Caco-2 (cell line): Measurements from ENCODE around the gene ELOVL7. TPM values are rescaled to one million over a fixed set of nuclear protein-coding genes. Genes with fewer than 3 reads are reported as not detected.

ENCODE experiments used
- BruUV-seq: library from RNA; stranded (reverse); fragments of 400-500 nt; replicated peaks from 2 replicates; lab custom pipeline; 2021; lab: Mats Ljungman, UMichigan
- CTCF ChIA-PET: fragments of 300-600 bp; sonication (Branson Sonifier 250); formaldehyde crosslinking; loops from one replicate; lab custom pipeline; 2022; ENCODE audit warnings: antibody characterized with exemption; lab: Charles Lee
- POLR2A ChIA-PET: fragments of 300-600 bp; sonication (Branson Sonifier 250); formaldehyde crosslinking; loops from one replicate; lab custom pipeline; 2022; ENCODE audit warnings: antibody characterized with exemption; lab: Charles Lee
- DNase-seq, 2 experiments: peaks; one replicate each; pipeline versions ENCODE4 v3.0.0 to v3.0.0-alpha.2; 2020 to 2022
- H3K27me3 ChIP-seq: replicated peaks from 2 replicates; pipeline ENCODE4 v1.6.0; 2011; ENCODE audit warnings: low read length; ENCODE audit not compliant: control insufficient read depth, insufficient read depth
- H3K36me3 ChIP-seq: 2 replicates; pipeline ENCODE4 v1.5.1; 2011; ENCODE audit warnings: low read length; ENCODE audit not compliant: control insufficient read depth, insufficient read depth
- H3K4me1 ChIP-seq: fragments of 250-450 bp; sonication (Bioruptor Pico); 2 replicates; pipeline ENCODE4 v1.5.1; 2020; ENCODE audit warnings: mild to moderate bottlenecking
- H3K4me3 ChIP-seq: 2 replicates; pipeline ENCODE4 v1.5.1; 2011; ENCODE audit warnings: low read depth, mild to moderate bottlenecking, control low read depth, low read length
- H3K9me3 ChIP-seq: fragments of 250-450 bp; sonication (Bioruptor Pico); 2 replicates; pipeline ENCODE4 v1.5.1; 2020; ENCODE audit warnings: mild to moderate bottlenecking, moderate library complexity
- H3K27ac Mint-ChIP-seq: one replicate; pipeline ENCODE4 v1.8.0; 2022; ENCODE audit warnings: mixed read lengths; ENCODE audit not compliant: unreplicated experiment
- H3K27me3 Mint-ChIP-seq: one replicate; pipeline ENCODE4 v1.8.0; 2022; ENCODE audit warnings: mixed read lengths; ENCODE audit not compliant: insufficient read depth, unreplicated experiment
- H3K36me3 Mint-ChIP-seq: one replicate; pipeline ENCODE4 v1.8.0; 2022; ENCODE audit warnings: mild to moderate bottlenecking, mixed read lengths; ENCODE audit not compliant: insufficient read depth, unreplicated experiment
- H3K4me1 Mint-ChIP-seq: one replicate; pipeline ENCODE4 v1.8.0; 2022; ENCODE audit warnings: low read depth, mixed read lengths; ENCODE audit not compliant: unreplicated experiment
- H3K4me3 Mint-ChIP-seq: one replicate; pipeline ENCODE4 v1.8.0; 2022; ENCODE audit warnings: mild to moderate bottlenecking, moderate library complexity, mixed read lengths; ENCODE audit not compliant: unreplicated experiment
- H3K9me3 Mint-ChIP-seq: one replicate; pipeline ENCODE4 v1.8.0; 2022; ENCODE audit warnings: mixed read lengths; ENCODE audit not compliant: unreplicated experiment
- intact Hi-C: fragments of 100-400 bp; cut with micrococcal nuclease; formaldehyde crosslinking; loops from one replicate; pipeline ENCODE4 v1.10.0; 2022; ENCODE audit not compliant: unreplicated experiment
- total RNA-seq: library from RNA; stranded (reverse); gene quantifications from 2 replicates; pipeline ENCODE4 v1.2.3, GENCODE V29; 2022
- TF ChIP-seq, protein P1 (sequence below), 2 experiments: fragments of 200-600 bp in 1 of 2; IDR thresholded peaks; 1 replicate in 1 of 2; 2 replicates in 1 of 2; pipeline versions ENCODE4 v1.5.1 to v1.8.0; 2011 to 2022; ENCODE audit warnings: antibody characterized with exemption in 1 of 2, control low read depth in 1 of 2, inconsistent platforms in 1 of 2, low read depth in 1 of 2, low read length in 1 of 2, mild to moderate bottlenecking in 1 of 2, moderate library complexity in 1 of 2; ENCODE audit not compliant: insufficient read depth in 1 of 2, severe bottlenecking in 1 of 2, unreplicated experiment in 1 of 2

Gene ELOVL7
- total RNA-seq, 1 experiment from 2014 or later = 16.4 TPM

DNA sequence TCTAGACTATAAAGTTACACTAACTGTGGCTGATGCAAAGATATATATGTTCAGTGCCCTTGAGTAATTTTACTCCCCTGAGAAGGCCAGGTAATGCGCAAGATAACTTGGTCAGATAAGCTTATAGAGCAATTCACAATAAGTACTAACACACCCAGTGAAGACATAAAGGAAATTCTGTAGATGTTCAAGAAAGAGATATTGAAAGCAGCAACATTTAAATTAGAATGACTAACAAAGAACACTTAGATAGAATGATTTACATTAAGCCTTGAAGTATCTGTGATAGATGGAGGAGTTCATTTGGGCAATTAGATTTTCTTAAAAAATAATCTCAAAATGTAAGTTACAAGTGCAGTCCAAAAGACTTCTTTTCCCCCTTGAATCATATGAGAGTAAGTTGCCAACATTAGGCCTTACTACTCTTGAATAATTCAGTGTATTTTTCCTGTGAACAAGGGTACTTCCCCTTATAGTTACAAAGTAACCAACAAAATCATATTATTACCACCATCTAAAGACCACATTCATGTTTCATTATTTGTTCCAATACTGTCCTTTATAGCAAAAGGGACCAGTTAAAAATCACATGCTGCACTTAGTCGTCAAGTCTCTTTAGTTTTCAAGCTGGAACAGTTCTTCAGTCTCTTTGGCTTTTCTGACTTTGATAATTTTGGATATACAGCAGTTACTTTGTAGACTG is 44.4 kb upstream of the ELOVL7 start:
- ChIA-PET POLR2A (no interaction called here), CTCF (no interaction called here)
- Histone ChIP-seq H3K4me1 (no peaks in the 10 kb centered on the region), H3K9me3 (no peaks in the 10 kb centered on the region), H3K4me3 (no peak overlapping the region), H3K27me3 (no peaks in the 10 kb centered on the region), H3K36me3 (no peaks in the 10 kb centered on the region; the same call in 1 of the 2 replicates)
- intact Hi-C loops = no loop called here
- no peak overlapping the region for H3K4me3 Mint-ChIP-seq
- no TSS peak for BruUV-seq
- TF ChIP-seq, protein P1, sequence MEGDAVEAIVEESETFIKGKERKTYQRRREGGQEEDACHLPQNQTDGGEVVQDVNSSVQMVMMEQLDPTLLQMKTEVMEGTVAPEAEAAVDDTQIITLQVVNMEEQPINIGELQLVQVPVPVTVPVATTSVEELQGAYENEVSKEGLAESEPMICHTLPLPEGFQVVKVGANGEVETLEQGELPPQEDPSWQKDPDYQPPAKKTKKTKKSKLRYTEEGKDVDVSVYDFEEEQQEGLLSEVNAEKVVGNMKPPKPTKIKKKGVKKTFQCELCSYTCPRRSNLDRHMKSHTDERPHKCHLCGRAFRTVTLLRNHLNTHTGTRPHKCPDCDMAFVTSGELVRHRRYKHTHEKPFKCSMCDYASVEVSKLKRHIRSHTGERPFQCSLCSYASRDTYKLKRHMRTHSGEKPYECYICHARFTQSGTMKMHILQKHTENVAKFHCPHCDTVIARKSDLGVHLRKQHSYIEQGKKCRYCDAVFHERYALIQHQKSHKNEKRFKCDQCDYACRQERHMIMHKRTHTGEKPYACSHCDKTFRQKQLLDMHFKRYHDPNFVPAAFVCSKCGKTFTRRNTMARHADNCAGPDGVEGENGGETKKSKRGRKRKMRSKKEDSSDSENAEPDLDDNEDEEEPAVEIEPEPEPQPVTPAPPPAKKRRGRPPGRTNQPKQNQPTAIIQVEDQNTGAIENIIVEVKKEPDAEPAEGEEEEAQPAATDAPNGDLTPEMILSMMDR (IDR thresholded peaks at IDR 0.05; ENCODE audit: insufficient read depth in 1 of 2, low read depth in 1 of 2, low read length in 1 of 2, severe bottlenecking in 1 of 2, unreplicated experiment in 1 of 2) = no peak
- H3K36me3 Mint-ChIP-seq = peaks cover 10% of the 10 kb centered on the region
- H3K4me1 Mint-ChIP-seq = no peaks in the 10 kb centered on the region
- H3K27ac Mint-ChIP-seq = no peak overlapping the region
- no peaks in the 10 kb centered on the region for H3K9me3 Mint-ChIP-seq
- H3K27me3 Mint-ChIP-seq = no peaks in the 10 kb centered on the region
- no peak for DNase-seq

DNA sequence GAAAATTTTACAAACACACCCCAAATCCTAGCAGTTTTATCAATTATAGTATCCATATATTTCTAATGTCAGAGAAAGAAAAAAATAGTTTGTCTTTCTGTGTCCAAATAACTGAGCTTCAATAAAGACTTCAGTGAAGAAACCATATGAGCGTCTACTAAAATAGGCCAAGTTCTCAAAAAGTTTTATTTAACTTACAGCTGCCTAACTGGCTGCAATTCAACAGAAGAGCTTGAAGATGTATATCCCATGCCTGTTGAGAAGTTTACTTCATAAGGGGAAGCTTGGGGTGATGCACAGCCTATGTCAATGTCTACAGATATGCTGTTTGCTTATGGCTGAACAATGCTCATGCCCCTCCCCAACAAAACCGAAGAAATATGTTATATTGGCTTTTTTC is 43.7 kb upstream of the ELOVL7 start:
- Histone ChIP-seq H3K4me3 (no peak overlapping the region), H3K36me3 (no peaks in the 10 kb centered on the region; the same call in 1 of the 2 replicates), H3K9me3 (no peaks in the 10 kb centered on the region), H3K27me3 (no peaks in the 10 kb centered on the region), H3K4me1 (no peaks in the 10 kb centered on the region)
- no TSS peak for BruUV-seq
- no peak for DNase-seq
- TF ChIP-seq, protein P1 (IDR thresholded peaks at IDR 0.05; ENCODE audit: insufficient read depth in 1 of 2, low read depth in 1 of 2, low read length in 1 of 2, severe bottlenecking in 1 of 2, unreplicated experiment in 1 of 2) = no peak
- ChIA-PET POLR2A (interaction anchor here (0.6 kb wide), 1 partner anchor 1024 kb away, joined by 3 read pairs; no protein-coding TSS in a partner anchor), CTCF (no interaction called here)
- Mint-ChIP-seq H3K27me3 (no peaks in the 10 kb centered on the region), H3K27ac (no peak overlapping the region), H3K9me3 (no peaks in the 10 kb centered on the region), H3K4me1 (no peaks in the 10 kb centered on the region), H3K36me3 (peaks cover 5% of the 10 kb centered on the region), H3K4me3 (no peak overlapping the region)
- intact Hi-C loops = no loop called here

DNA sequence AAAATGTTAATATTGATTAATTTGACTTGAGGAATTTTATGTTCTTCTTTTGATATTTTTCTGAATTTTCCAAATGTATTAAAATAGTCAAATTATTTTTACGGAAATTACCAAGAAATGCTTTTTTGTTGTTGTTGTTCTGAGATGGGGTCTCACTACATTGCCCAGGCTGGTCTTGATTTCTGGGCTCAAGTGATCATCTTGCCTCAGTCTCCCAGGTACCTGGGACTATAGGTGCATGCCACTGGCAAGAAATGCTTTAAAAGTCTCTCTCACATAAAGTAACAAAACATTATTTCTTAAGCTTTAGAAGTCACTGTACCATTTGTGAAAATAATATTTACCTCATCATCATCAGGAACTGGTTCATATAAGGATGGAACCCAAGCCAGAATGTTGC is 43.0 kb upstream of the ELOVL7 start:
- Histone ChIP-seq H3K4me1 (no peaks in the 10 kb centered on the region), H3K9me3 (no peaks in the 10 kb centered on the region), H3K4me3 (no peak overlapping the region), H3K36me3 (no peaks in the 10 kb centered on the region), H3K27me3 (no peaks in the 10 kb centered on the region)
- Mint-ChIP-seq H3K4me1 (no peaks in the 10 kb centered on the region), H3K27ac (no peak overlapping the region), H3K9me3 (no peaks in the 10 kb centered on the region), H3K27me3 (no peaks in the 10 kb centered on the region), H3K36me3 (peaks cover 5% of the 10 kb centered on the region), H3K4me3 (no peak overlapping the region)
- no peak for DNase-seq
- BruUV-seq = no TSS peak
- TF ChIP-seq, protein P1 (IDR thresholded peaks at IDR 0.05; ENCODE audit: insufficient read depth in 1 of 2, low read depth in 1 of 2, low read length in 1 of 2, severe bottlenecking in 1 of 2, unreplicated experiment in 1 of 2) = no peak
- ChIA-PET POLR2A (no interaction called here), CTCF (no interaction called here)
- intact Hi-C loops = no loop called here
